ENCODE measurements around the gene KRTAP10-5.
"Not testable (repeated sequence)": the region's sequence is repeated elsewhere in the genome, so short reads cannot be mapped to it uniquely, and the experiment has no call there.

Gene KRTAP10-5

GRCh38 chr21:44595524-44595923 lies 15.1 kb upstream of the KRTAP10-5 start:
- no peak overlapping the region for H3K4me3 ChIP-seq (ENCODE audit: low read depth in 1 of 2, low read length in 1 of 2)
- H3K36me3 ChIP-seq: no peaks in the 10 kb centered on the region
- peaks cover 41% of the 10 kb centered on the region for H3K27me3 ChIP-seq

GRCh38 chr21:44594406-44594916 lies 14.1 kb upstream of the KRTAP10-5 start:
- H3K9me3 ChIP-seq: no peaks in the 10 kb centered on the region
- H3K4me3 ChIP-seq (ENCODE audit: low read depth in 1 of 2, low read length in 1 of 2): no peak overlapping the region
- H3K27me3 ChIP-seq: peaks cover 41% of the 10 kb centered on the region
- H3K4me1 ChIP-seq (ENCODE audit: control insufficient read depth in 1 of 2, insufficient read depth in 1 of 2, low read depth in 1 of 2, low read length in 1 of 2): no peaks in the 10 kb centered on the region
- no peak for TF ChIP-seq CTCF (IDR thresholded peaks at IDR 0.05)
- H3K36me3 ChIP-seq: no peaks in the 10 kb centered on the region
- no peak overlapping the region for H3K27ac ChIP-seq

More at GRCh38 chr21:44595524-44595923, 15.1 kb upstream of the KRTAP10-5 start:
- no peaks in the 10 kb centered on the region for H3K4me1 ChIP-seq (ENCODE audit: control insufficient read depth in 1 of 2, insufficient read depth in 1 of 2, low read depth in 1 of 2, low read length in 1 of 2)
- TF ChIP-seq CTCF (IDR thresholded peaks at IDR 0.05): no peak
- H3K27ac ChIP-seq: no peak overlapping the region
- no peaks in the 10 kb centered on the region for H3K9me3 ChIP-seq

- Histone ChIP-seq H3K36me3 (no peaks in the 10 kb centered on the region), H3K27me3 (peaks cover 41% of the 10 kb centered on the region), H3K4me1 (ENCODE audit: control insufficient read depth in 1 of 2, insufficient read depth in 1 of 2, low read depth in 1 of 2, low read length in 1 of 2) (no peaks in the 10 kb centered on the region), H3K9me3 (no peaks in the 10 kb centered on the region), H3K4me3 (ENCODE audit: low read depth in 1 of 2, low read length in 1 of 2) (no peak overlapping the region), H3K27ac (no peak overlapping the region)
- no peak for TF ChIP-seq CTCF (IDR thresholded peaks at IDR 0.05)
These were observed 13.4 kb upstream of the KRTAP10-5 start for GRCh38 chr21:44593598-44594405.

- Histone ChIP-seq H3K27ac (no peak within 1 kb of the TSS), H3K9me3 (no peaks in the 10 kb centered on the region), H3K4me1 (ENCODE audit: control insufficient read depth in 1 of 2, insufficient read depth in 1 of 2, low read depth in 1 of 2, low read length in 1 of 2) (no peaks in the 10 kb centered on the region), H3K4me3 (ENCODE audit: low read depth in 1 of 2, low read length in 1 of 2) (no peak within 1 kb of the TSS), H3K36me3 (no peaks in the 10 kb centered on the region), H3K27me3 (peaks cover 35% of the 10 kb centered on the region)
- no peak for TF ChIP-seq CTCF (IDR thresholded peaks at IDR 0.05)
These were observed 12.3 kb upstream of the KRTAP10-5 start, which contains the start of gene KRTAP10-6 for GRCh38 chr21:44592446-44593311. TSS of gene KRTAP10-6 (minus strand) at chr21:44592505. CDS start at chr21:44592484, 21 bp downstream.

- not testable (repeated sequence) for H3K27ac ChIP-seq; H3K4me1 ChIP-seq (ENCODE audit: control insufficient read depth in 1 of 2, insufficient read depth in 1 of 2, low read depth in 1 of 2, low read length in 1 of 2); H3K9me3 ChIP-seq; H3K4me3 ChIP-seq (ENCODE audit: low read depth in 1 of 2, low read length in 1 of 2); H3K36me3 ChIP-seq
- H3K27me3 ChIP-seq: peaks cover 35% of the 10 kb centered on the region
These were observed 11.4 kb upstream of the KRTAP10-5 start for GRCh38 chr21:44591801-44592130.

- H3K36me3 ChIP-seq; H3K27ac ChIP-seq; H3K4me3 ChIP-seq (ENCODE audit: low read depth in 1 of 2, low read length in 1 of 2); H3K4me1 ChIP-seq (ENCODE audit: control insufficient read depth in 1 of 2, insufficient read depth in 1 of 2, low read depth in 1 of 2, low read length in 1 of 2); H3K9me3 ChIP-seq: not testable (repeated sequence)
- H3K27me3 ChIP-seq: peaks cover 31% of the 10 kb centered on the region
These were observed 10.7 kb upstream of the KRTAP10-5 start for GRCh38 chr21:44590897-44591800.

All from neutrophil (primary cell).